ENCODE results near the gene ANKRD13B. TPM values are rescaled to one million over a fixed set of nuclear protein-coding genes. Genes with fewer than 3 reads are reported as not detected.

Gene ANKRD13B
- total and polyA plus RNA-seq, 2 of the 13 experiments (the other 11 are each of a cell fraction or from before 2014, with no cell fraction given), result 1.7 to 1.8 TPM

- TF ChIP-seq ZNF275 (CRISPR knock-in tag; IDR thresholded peaks at IDR 0.05; ENCODE audit: borderline replicate concordance) (no peak), ZNF691 (CRISPR knock-in tag; IDR thresholded peaks at IDR 0.05; ENCODE audit: borderline replicate concordance, low read depth) (0 out of 2 replicates have a peak, but pooled peaks have one; percentile 47), ZNF75D (CRISPR knock-in tag; IDR thresholded peaks at IDR 0.05; ENCODE audit: borderline replicate concordance) (no peak), ZNF224 (CRISPR knock-in tag; IDR thresholded peaks at IDR 0.05) (no peak), RXRB (CRISPR knock-in tag; IDR thresholded peaks at IDR 0.05; ENCODE audit: borderline replicate concordance) (no peak), SIX1 (CRISPR knock-in tag; IDR thresholded peaks at IDR 0.05; ENCODE audit: borderline replicate concordance) (no peak), NAIF1 (CRISPR knock-in tag; IDR thresholded peaks at IDR 0.05; ENCODE audit: borderline replicate concordance) (0 out of 2 replicates have a peak, but pooled peaks have one; percentile 19), TCF7L2 (IDR thresholded peaks at IDR 0.05; ENCODE audit: low read depth, low read length) (no peak), NFE2L1 (CRISPR knock-in tag; IDR thresholded peaks at IDR 0.05; ENCODE audit: borderline replicate concordance) (no peak), HBP1 (CRISPR knock-in tag; IDR thresholded peaks at IDR 0.05; ENCODE audit: low read depth) (no peak), ZFP36L2 (CRISPR knock-in tag; IDR thresholded peaks at IDR 0.05) (no peak), DMAP1 (CRISPR knock-in tag; IDR thresholded peaks at IDR 0.05) (peak; percentile 36; the same call in 1 of the 2 replicates), ZBTB33 (CRISPR knock-in tag; IDR thresholded peaks at IDR 0.05) (no peak), SRY (CRISPR knock-in tag; IDR thresholded peaks at IDR 0.05) (no peak), USF2 (IDR thresholded peaks at IDR 0.05; ENCODE audit: low read depth, low read length) (no peak), USF2 (CRISPR knock-in tag; IDR thresholded peaks at IDR 0.05; ENCODE audit: borderline replicate concordance) (no peak), CEBPB (IDR thresholded peaks at IDR 0.05; ENCODE audit: borderline replicate concordance, low read depth, low read length) (no peak), SMYD3 (CRISPR knock-in tag; IDR thresholded peaks at IDR 0.05) (no peak), MXI1 (IDR thresholded peaks at IDR 0.05; ENCODE audit: borderline replicate concordance, low read depth, low read length) (no peak)
Measured at GRCh38 chr17:29622337-29623282, 29.7 kb downstream of the ANKRD13B start, which contains the start of gene CORO6 (continued).

Measured in HepG2 (cell line).